Naive B cell (primary cell): ENCODE results near the gene ZFP64. TPM values are rescaled to one million over a fixed set of nuclear protein-coding genes. Genes with fewer than 3 reads are reported as not detected.
"Not testable (repeated sequence)": the region's sequence is repeated elsewhere in the genome, so short reads cannot be mapped to it uniquely, and the experiment has no call there.

Experiments
- ATAC-seq, 2 donors: fragments of 150-1000 bp; cut with Tn5 transposase; 2 replicates each; pipeline ENCODE4 v1.10.0; 2021; ENCODE audit warnings: low read depth in 2 of 2, mild to moderate bottlenecking in 2 of 2, moderate library complexity in 2 of 2
- DNase-seq: peaks from one replicate; pipeline ENCODE4 v3.0.0; 2022
- H3K27ac Mint-ChIP-seq, 6 donors: one replicate each; pipeline ENCODE4 v1.8.0; 2020 to 2022; ENCODE audit warnings: mild to moderate bottlenecking in 6 of 6, mixed read lengths in 6 of 6, moderate library complexity in 5 of 6, inconsistent platforms in 2 of 6
- H3K27me3 Mint-ChIP-seq, 3 donors: one replicate each; pipeline ENCODE4 v1.8.0; 2021 to 2022; ENCODE audit warnings: mixed read lengths in 3 of 3, mild to moderate bottlenecking in 1 of 3
- H3K36me3 Mint-ChIP-seq, 2 donors: one replicate each; pipeline ENCODE4 v1.8.0; 2020 to 2022; ENCODE audit warnings: mixed read lengths in 2 of 2, inconsistent platforms in 1 of 2, mild to moderate bottlenecking in 1 of 2
- H3K4me1 Mint-ChIP-seq, 3 donors: one replicate each; pipeline ENCODE4 v1.8.0; 2020 to 2022; ENCODE audit warnings: mixed read lengths in 3 of 3, inconsistent platforms in 1 of 3, mild to moderate bottlenecking in 1 of 3, moderate library complexity in 1 of 3
- H3K4me3 Mint-ChIP-seq, 8 donors: one replicate each; pipeline ENCODE4 v1.8.0; 2020 to 2022; ENCODE audit warnings: mild to moderate bottlenecking in 8 of 8, mixed read lengths in 8 of 8, moderate library complexity in 8 of 8, inconsistent platforms in 2 of 8
- H3K9me3 Mint-ChIP-seq, 7 donors: one replicate each; pipeline ENCODE4 v1.8.0; 2020 to 2022; ENCODE audit warnings: mixed read lengths in 7 of 7, mild to moderate bottlenecking in 5 of 7, inconsistent platforms in 2 of 7, moderate library complexity in 1 of 7
- polyA plus RNA-seq, 6 donors: library from polyadenylated mRNA; unstranded; fragments of 300-500 nt; fragmentation: Illumina TruSeq; gene quantifications; one replicate each; pipeline ENCODE4 v1.2.3, GENCODE V29; 2021; ENCODE audit warnings: low read depth in 6 of 6

The ZFP64 gene
- polyA plus RNA-seq = 10 to 100 TPM in 1 of 6 donors, 1 to 10 TPM in 5; 5.7 to 12.1 (median 7.9) TPM

DNA sequence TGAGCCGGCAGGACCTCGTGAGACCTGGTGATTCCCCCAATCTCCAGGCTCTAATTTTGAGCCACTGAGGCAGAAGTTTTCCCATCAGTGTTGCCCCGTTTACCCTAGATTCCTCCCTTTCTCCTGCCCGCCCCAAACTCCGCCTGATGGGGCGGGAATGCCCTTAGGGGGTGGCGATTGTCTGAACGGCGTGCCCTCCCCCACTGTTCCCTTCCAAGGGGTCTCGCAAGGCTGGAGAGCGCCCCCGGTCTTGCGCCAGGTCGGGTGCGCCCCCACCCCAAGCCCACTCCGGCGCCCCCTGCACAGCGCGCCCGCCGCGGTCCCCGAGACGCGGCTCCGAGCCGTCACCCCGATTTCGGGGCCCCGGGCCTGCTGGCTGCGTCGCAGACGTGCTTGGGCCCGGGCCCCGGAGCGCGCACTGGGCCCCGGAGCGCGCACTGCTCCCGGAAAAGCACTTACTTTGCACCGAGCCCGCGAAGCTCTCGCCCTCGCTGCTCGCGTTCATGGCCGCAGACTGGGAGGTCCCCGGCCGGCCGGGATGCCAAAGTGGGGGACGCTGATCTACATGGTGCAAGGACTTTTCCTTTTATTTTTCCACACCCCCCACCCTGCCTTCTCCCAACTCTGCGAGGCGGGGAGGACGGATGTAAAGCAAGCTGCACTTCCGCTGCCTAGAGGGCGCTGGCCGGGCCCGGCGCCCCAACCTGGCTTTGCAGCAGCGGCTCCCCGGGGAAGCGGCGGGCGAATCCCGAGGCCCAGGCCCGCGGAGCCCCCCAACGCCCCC, at the start of gene ZFP64:
Gene ZFP64 (minus strand): TSS at position 648 of the 784 bp plus-strand sequence. CDS start 143 bp downstream, at position 505.
- H3K36me3 Mint-ChIP-seq = no peaks in the 10 kb centered on the region

GRCh38 chr20:52240802-52241201, 49.2 kb upstream of the ZFP64 start:
- peaks cover 19 to 32% (median 20%) of the 10 kb centered on the region in 3 donors for H3K27me3 Mint-ChIP-seq
- no peak for ATAC-seq
- H3K4me3 Mint-ChIP-seq = no peak overlapping the region

More for the DNA sequence above, at the start of gene ZFP64:
- Mint-ChIP-seq H3K27ac (peak within 1 kb of the TSS; percentile 76 to 94 (median 91)), H3K9me3 (no peaks in the 10 kb centered on the region), H3K4me1 (peaks cover 9 to 25% (median 11%) of the 10 kb centered on the region in 3 donors), H3K4me3 (peak within 1 kb of the TSS; percentile 87 to 98 (median 94)), H3K27me3 (no peaks in the 10 kb centered on the region)
- DNase-seq (peak; percentile 74), ATAC-seq (peak; percentile 80 to 83)

GRCh38 chr20:52239102-52239501, 47.5 kb upstream of the ZFP64 start:
- no peaks in the 10 kb centered on the region for H3K4me1 Mint-ChIP-seq
- no peak for DNase-seq
- no peak overlapping the region for H3K4me3 Mint-ChIP-seq
- no peaks in the 10 kb centered on the region for H3K36me3 Mint-ChIP-seq
- H3K27me3 Mint-ChIP-seq = peaks cover 11 to 32% (median 27%) of the 10 kb centered on the region in 3 donors
- no peak overlapping the region for H3K27ac Mint-ChIP-seq
- no peak for ATAC-seq
- H3K9me3 Mint-ChIP-seq = no peaks in the 10 kb centered on the region

More at GRCh38 chr20:52240802-52241201, 49.2 kb upstream of the ZFP64 start:
- no peaks in the 10 kb centered on the region for H3K9me3 Mint-ChIP-seq
- DNase-seq = no peak
- H3K4me1 Mint-ChIP-seq = no peaks in the 10 kb centered on the region
- no peak overlapping the region for H3K27ac Mint-ChIP-seq
- no peaks in the 10 kb centered on the region for H3K36me3 Mint-ChIP-seq

GRCh38 chr20:52236292-52236691, 44.7 kb upstream of the ZFP64 start:
- Mint-ChIP-seq H3K4me3 (no peak overlapping the region), H3K9me3 (no peaks in the 10 kb centered on the region), H3K27me3 (peaks cover 11 to 37% (median 21%) of the 10 kb centered on the region in 3 donors), H3K36me3 (no peaks in the 10 kb centered on the region), H3K27ac (no peak overlapping the region), H3K4me1 (no peaks in the 10 kb centered on the region)
- DNase-seq (no peak), ATAC-seq (no peak)

DNA sequence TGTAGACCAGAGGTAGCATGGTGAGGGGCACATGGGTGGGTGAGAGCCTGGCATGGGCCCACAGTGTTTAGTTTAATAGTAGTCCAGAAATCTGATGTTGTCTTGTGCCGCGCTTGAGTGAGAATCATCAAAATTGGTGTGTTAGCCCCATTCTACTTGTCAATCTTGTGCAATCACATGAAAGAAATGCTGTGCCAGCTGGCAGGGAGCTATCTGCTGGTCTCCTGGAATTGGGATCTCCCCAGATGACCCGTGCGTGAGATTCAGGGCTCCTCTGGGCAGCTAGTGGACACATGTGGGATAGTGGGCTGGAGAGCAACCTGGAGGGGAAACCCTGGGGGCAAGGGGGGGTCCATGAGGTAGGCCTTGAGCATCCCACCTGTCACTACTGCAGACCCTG, 43.5 kb upstream of the ZFP64 start:
- no peaks in the 10 kb centered on the region for H3K36me3 Mint-ChIP-seq
- no peak overlapping the region for H3K27ac Mint-ChIP-seq
- ATAC-seq (no peak), DNase-seq (no peak)
- no peaks in the 10 kb centered on the region for H3K9me3 Mint-ChIP-seq
- H3K27me3 Mint-ChIP-seq = peaks cover under 1 to 26% (median 15%) of the 10 kb centered on the region in 3 donors
- peaks cover 0 to 5% (median 0%) of the 10 kb centered on the region in 3 donors for H3K4me1 Mint-ChIP-seq
- H3K4me3 Mint-ChIP-seq = no peak overlapping the region

GRCh38 chr20:52234302-52235045, 42.9 kb upstream of the ZFP64 start:
- H3K4me1 Mint-ChIP-seq = peaks cover 0 to 5% (median 0%) of the 10 kb centered on the region in 3 donors
- H3K36me3 Mint-ChIP-seq = no peaks in the 10 kb centered on the region
- H3K9me3 Mint-ChIP-seq = no peaks in the 10 kb centered on the region

GRCh38 chr20:52231230-52231746, 39.7 kb upstream of the ZFP64 start:
- peaks cover 0 to 5% (median 0%) of the 10 kb centered on the region in 3 donors for H3K4me1 Mint-ChIP-seq
- no peaks in the 10 kb centered on the region for H3K36me3 Mint-ChIP-seq
- DNase-seq (no peak), ATAC-seq (no peak)
- peaks cover 9 to 20% (median 18%) of the 10 kb centered on the region in 3 donors for H3K27me3 Mint-ChIP-seq
- no peak overlapping the region for H3K4me3 Mint-ChIP-seq
- H3K27ac Mint-ChIP-seq = no peak overlapping the region
- H3K9me3 Mint-ChIP-seq = no peaks in the 10 kb centered on the region

More at GRCh38 chr20:52234302-52235045, 42.9 kb upstream of the ZFP64 start:
- no peak for DNase-seq
- Mint-ChIP-seq H3K4me3 (no peak overlapping the region), H3K27ac (no peak overlapping the region), H3K27me3 (peaks cover 0 to 23% (median 20%) of the 10 kb centered on the region in 3 donors)
- no peak for ATAC-seq

- no peaks in the 10 kb centered on the region for H3K9me3 Mint-ChIP-seq
- H3K27me3 Mint-ChIP-seq = peaks cover 9 to 17% (median 17%) of the 10 kb centered on the region in 3 donors
- H3K4me1 Mint-ChIP-seq = peaks cover 0 to 5% (median 0%) of the 10 kb centered on the region in 3 donors
- no peak overlapping the region for H3K4me3 Mint-ChIP-seq
- no peaks in the 10 kb centered on the region for H3K36me3 Mint-ChIP-seq
- peak overlapping the region in 2 of 6 donors; percentile 9 to 61 for H3K27ac Mint-ChIP-seq
- no peak for DNase-seq
- ATAC-seq = no peak
Measured at GRCh38 chr20:52230409-52230808, 38.8 kb upstream of the ZFP64 start.

GRCh38 chr20:52229346-52229745, 37.8 kb upstream of the ZFP64 start:
- not testable (repeated sequence) for ATAC-seq, H3K4me3 Mint-ChIP-seq, DNase-seq, H3K9me3 Mint-ChIP-seq, H3K36me3 Mint-ChIP-seq, H3K4me1 Mint-ChIP-seq, H3K27ac Mint-ChIP-seq
- peaks cover 9 to 17% (median 11%) of the 10 kb centered on the region in 3 donors for H3K27me3 Mint-ChIP-seq

DNA sequence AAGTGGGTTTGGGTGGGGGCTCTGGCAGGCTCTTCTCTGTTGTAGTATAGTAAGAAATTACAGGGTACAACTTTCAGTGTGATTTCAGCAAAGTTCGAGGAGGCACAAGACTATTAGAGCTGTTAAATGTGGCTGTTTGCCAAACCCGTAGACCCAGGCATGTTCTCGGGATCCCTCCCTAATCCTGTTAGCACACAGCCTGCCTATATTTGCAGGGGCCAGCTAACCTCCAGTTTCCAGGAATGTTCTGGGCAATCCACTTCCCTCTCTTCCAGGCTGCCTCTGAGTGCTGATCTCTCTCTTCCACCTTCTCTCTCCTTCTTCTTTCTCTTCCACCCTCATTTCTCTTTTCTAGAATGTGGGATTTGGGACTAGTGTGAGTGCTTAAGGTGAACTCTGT, 34.8 kb upstream of the ZFP64 start:
- Mint-ChIP-seq H3K9me3 (peaks cover 2 to 17% (median 9%) of the 10 kb centered on the region in 7 donors), H3K4me3 (no peak overlapping the region), H3K27ac (no peak overlapping the region), H3K36me3 (peaks cover 3 to 7% of the 10 kb centered on the region in 2 donors), H3K27me3 (peaks cover 9 to 14% (median 9%) of the 10 kb centered on the region in 3 donors), H3K4me1 (peaks cover 0 to 5% (median 0%) of the 10 kb centered on the region in 3 donors)
- ATAC-seq = no peak
- no peak for DNase-seq

GRCh38 chr20:52224920-52225319, 33.3 kb upstream of the ZFP64 start:
- peaks cover 9 to 13% (median 9%) of the 10 kb centered on the region in 3 donors for H3K27me3 Mint-ChIP-seq
- H3K9me3 Mint-ChIP-seq = peaks cover 2 to 31% (median 16%) of the 10 kb centered on the region in 7 donors
- no peak overlapping the region for H3K4me3 Mint-ChIP-seq
- no peak for ATAC-seq
- no peak overlapping the region for H3K27ac Mint-ChIP-seq
- no peaks in the 10 kb centered on the region for H3K4me1 Mint-ChIP-seq
- peaks cover 5 to 9% of the 10 kb centered on the region in 2 donors for H3K36me3 Mint-ChIP-seq
- no peak for DNase-seq

DNA sequence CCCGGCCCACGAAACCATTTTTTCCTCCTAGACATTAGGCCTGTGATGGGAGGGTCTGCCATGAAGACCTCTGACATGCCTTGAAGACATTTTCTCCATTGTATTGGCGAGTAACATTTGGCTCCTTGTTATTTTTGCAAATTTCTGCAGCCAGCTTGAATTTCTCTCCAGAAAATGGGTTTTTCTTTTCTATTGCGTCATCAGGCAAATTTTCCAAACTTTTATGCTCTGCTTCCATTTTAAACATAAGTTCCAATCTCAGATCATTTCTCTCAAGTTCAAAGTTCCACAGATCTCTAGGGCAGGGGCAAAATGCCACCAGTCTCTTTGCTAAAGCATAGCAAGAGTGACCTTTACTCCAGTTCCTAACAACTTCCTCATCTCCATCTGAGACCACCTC, 29.8 kb upstream of the ZFP64 start:
- not testable (repeated sequence) for H3K27ac Mint-ChIP-seq, DNase-seq, H3K4me1 Mint-ChIP-seq, ATAC-seq, H3K4me3 Mint-ChIP-seq
- Mint-ChIP-seq H3K9me3 (peaks cover 11 to 66% (median 40%) of the 10 kb centered on the region in 7 donors), H3K27me3 (peaks cover 0 to 17% (median 10%) of the 10 kb centered on the region in 3 donors), H3K36me3 (peaks cover 10 to 19% of the 10 kb centered on the region in 2 donors)

GRCh38 chr20:52220891-52221290, 29.3 kb upstream of the ZFP64 start:
- DNase-seq, H3K4me3 Mint-ChIP-seq, ATAC-seq, H3K27ac Mint-ChIP-seq, H3K4me1 Mint-ChIP-seq: not testable (repeated sequence)
- H3K9me3 Mint-ChIP-seq = peaks cover 11 to 71% (median 40%) of the 10 kb centered on the region in 7 donors
- H3K27me3 Mint-ChIP-seq = peaks cover 0 to 17% (median 12%) of the 10 kb centered on the region in 3 donors
- H3K36me3 Mint-ChIP-seq = peaks cover 10 to 19% of the 10 kb centered on the region in 2 donors
